ENCODE results near the gene MRPL53. TPM values are rescaled to one million over a fixed set of nuclear protein-coding genes. Genes with fewer than 3 reads are reported as not detected.

Gene MRPL53
- total and polyA plus RNA-seq, 4 donors = 23.3 to 106 (median 70.7) TPM

DNA sequence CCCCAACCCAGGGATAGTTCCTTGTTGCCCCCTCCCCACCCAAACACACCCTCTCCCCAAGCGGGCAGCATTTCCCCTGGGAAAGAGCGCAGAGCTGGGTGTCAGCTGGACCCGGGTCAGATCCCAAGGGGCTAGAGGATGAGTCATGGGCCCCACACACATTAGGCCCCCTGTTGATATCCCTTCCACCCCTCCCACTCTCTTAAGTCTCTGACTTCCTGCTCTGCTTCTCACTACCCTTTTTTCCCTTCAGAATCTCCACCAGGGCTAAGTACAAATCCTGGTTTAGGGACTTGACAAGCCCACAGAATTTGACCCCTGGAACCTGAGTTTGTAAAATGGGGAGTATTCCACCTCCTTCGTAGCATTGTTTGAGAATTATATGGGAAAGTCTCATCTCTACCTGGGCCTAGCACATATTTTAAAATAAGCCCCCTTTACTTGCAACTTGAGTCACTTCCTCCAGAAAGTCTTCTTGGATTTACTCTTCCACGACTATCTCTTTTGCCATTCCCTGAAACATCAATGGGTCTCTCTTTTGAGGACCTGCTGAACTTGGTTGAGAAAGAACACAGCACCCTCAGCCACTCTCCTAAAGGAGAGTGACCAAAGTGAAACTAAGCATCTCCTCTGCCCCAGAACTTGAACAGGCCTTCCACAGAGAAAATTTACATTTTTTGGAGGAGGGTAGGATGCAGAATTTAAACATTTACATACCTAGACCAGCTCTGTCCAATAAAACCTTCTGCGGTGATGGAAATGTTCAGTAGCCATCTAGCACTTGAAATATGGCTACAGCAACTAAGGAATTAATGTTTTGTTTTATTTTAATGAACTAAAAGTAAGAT lies 35.4 kb downstream of the MRPL53 start:
- Histone ChIP-seq H3K27me3 (ENCODE audit: control insufficient read depth in 3 of 3, insufficient read depth in 3 of 3, low read length in 2 of 3) (no peaks in the 10 kb centered on the region), H3K9ac (ENCODE audit: insufficient read depth in 1 of 2, low read length in 2 of 2) (no peak overlapping the region), H3K4me3 (no peak overlapping the region), H3K4me1 (ENCODE audit: control insufficient read depth in 5 of 5, insufficient read depth in 5 of 5, low read length in 5 of 5) (peaks cover 0 to 50% (median 18%) of the 10 kb centered on the region in 5 donors), H3K27ac (ENCODE audit: low read depth in 1 of 2, low read length in 1 of 2) (no peak overlapping the region), H3K36me3 (ENCODE audit: control insufficient read depth in 4 of 4, insufficient read depth in 4 of 4, low read length in 4 of 4) (peaks cover 0 to 8% (median 4%) of the 10 kb centered on the region in 4 donors), H3K9me3 (ENCODE audit: control insufficient read depth in 4 of 4, insufficient read depth in 3 of 4, low read length in 3 of 4) (no peaks in the 10 kb centered on the region)
- 75 to 79% methylated on average over 6 of the region's 6 CpGs for WGBS, 2 donors
- TF ChIP-seq, protein P1, sequence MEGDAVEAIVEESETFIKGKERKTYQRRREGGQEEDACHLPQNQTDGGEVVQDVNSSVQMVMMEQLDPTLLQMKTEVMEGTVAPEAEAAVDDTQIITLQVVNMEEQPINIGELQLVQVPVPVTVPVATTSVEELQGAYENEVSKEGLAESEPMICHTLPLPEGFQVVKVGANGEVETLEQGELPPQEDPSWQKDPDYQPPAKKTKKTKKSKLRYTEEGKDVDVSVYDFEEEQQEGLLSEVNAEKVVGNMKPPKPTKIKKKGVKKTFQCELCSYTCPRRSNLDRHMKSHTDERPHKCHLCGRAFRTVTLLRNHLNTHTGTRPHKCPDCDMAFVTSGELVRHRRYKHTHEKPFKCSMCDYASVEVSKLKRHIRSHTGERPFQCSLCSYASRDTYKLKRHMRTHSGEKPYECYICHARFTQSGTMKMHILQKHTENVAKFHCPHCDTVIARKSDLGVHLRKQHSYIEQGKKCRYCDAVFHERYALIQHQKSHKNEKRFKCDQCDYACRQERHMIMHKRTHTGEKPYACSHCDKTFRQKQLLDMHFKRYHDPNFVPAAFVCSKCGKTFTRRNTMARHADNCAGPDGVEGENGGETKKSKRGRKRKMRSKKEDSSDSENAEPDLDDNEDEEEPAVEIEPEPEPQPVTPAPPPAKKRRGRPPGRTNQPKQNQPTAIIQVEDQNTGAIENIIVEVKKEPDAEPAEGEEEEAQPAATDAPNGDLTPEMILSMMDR (IDR thresholded peaks at IDR 0.05; ENCODE audit: control extremely low read depth, extremely low read depth) = no peak
- DNase-seq (no peak), ATAC-seq (ENCODE audit: insufficient read depth, low FRiP score) (no peak)

GRCh38 chr2:74436111-74436805 lies 36.2 kb downstream of the MRPL53 start:
- DNase-seq = no peak
- 85 to 91% methylated on average over 43 of the region's 43 CpGs for WGBS, 2 donors
- H3K27ac ChIP-seq (ENCODE audit: low read depth in 1 of 2, low read length in 1 of 2) = no peak overlapping the region

DNA sequence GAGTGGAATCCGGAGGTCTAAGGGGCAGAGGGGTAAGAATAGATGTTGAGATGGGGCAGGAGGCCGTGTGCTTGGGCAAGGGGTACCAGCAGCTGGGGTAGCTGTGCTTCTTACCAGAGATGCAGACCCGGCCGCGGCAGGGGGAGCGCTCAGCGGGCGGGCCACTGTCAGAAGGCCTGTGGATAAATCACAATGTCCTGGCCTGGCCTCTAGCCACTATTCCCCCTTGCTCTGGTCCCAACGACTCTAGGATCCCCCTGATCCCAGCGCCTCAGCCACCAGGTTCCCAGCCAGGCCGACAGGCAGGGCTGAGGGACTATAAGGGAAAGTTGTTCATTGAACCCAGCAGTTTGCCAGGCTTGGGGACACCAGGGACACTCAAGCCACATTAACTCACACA lies 42.0 kb downstream of the MRPL53 start:
- ATAC-seq (ENCODE audit: insufficient read depth, low FRiP score) (no peak), DNase-seq (no peak)
- H3K36me3 ChIP-seq (ENCODE audit: control insufficient read depth in 4 of 4, insufficient read depth in 4 of 4, low read length in 4 of 4) = peaks cover 20 to 48% (median 36%) of the 10 kb centered on the region in 4 donors
- no peaks in the 10 kb centered on the region for H3K27me3 ChIP-seq (ENCODE audit: control insufficient read depth in 3 of 3, insufficient read depth in 3 of 3, low read length in 2 of 3)
- TF ChIP-seq, protein P1 (IDR thresholded peaks at IDR 0.05; ENCODE audit: control extremely low read depth, extremely low read depth) = no peak
- H3K9ac ChIP-seq (ENCODE audit: insufficient read depth in 1 of 2, low read length in 2 of 2) = no peak overlapping the region
- no peak overlapping the region for H3K4me3 ChIP-seq
- H3K4me1 ChIP-seq (ENCODE audit: control insufficient read depth in 5 of 5, insufficient read depth in 5 of 5, low read length in 5 of 5) = no peaks in the 10 kb centered on the region
- WGBS, 2 donors = 87 to 90% methylated on average over 11 of the region's 11 CpGs
- no peaks in the 10 kb centered on the region for H3K9me3 ChIP-seq (ENCODE audit: control insufficient read depth in 4 of 4, insufficient read depth in 3 of 4, low read length in 3 of 4)
- H3K27ac ChIP-seq (ENCODE audit: low read depth in 1 of 2, low read length in 1 of 2) = no peak overlapping the region

More at GRCh38 chr2:74436111-74436805, 36.2 kb downstream of the MRPL53 start:
- Histone ChIP-seq H3K4me1 (ENCODE audit: control insufficient read depth in 5 of 5, insufficient read depth in 5 of 5, low read length in 5 of 5) (peaks cover 0 to 46% (median 18%) of the 10 kb centered on the region in 5 donors), H3K4me3 (no peak overlapping the region), H3K9me3 (ENCODE audit: control insufficient read depth in 4 of 4, insufficient read depth in 3 of 4, low read length in 3 of 4) (no peaks in the 10 kb centered on the region), H3K36me3 (ENCODE audit: control insufficient read depth in 4 of 4, insufficient read depth in 4 of 4, low read length in 4 of 4) (peaks cover 6 to 16% (median 10%) of the 10 kb centered on the region in 4 donors), H3K27me3 (ENCODE audit: control insufficient read depth in 3 of 3, insufficient read depth in 3 of 3, low read length in 2 of 3) (no peaks in the 10 kb centered on the region), H3K9ac (ENCODE audit: insufficient read depth in 1 of 2, low read length in 2 of 2) (no peak overlapping the region)
- TF ChIP-seq, protein P1 (IDR thresholded peaks at IDR 0.05; ENCODE audit: control extremely low read depth, extremely low read depth) = no peak
- no peak for ATAC-seq (ENCODE audit: insufficient read depth, low FRiP score)

Data from lung (tissue), 12 donors.